Subcutaneous abdominal adipose tissue (tissue), 5 donors: ENCODE data around the gene AQP6.

Source experiments
- H3K27ac ChIP-seq: one replicate; pipeline ENCODE4 v1.7.0; 2013; ENCODE audit warnings: low read depth, mild to moderate bottlenecking, inconsistent platforms, low read length, moderate library complexity
- H3K27me3 ChIP-seq, 5 donors: one replicate each; pipeline ENCODE4 v1.7.0; 2013; ENCODE audit warnings: low read length in 5 of 5, inconsistent platforms in 1 of 5; ENCODE audit not compliant: control insufficient read depth in 5 of 5, insufficient read depth in 4 of 5
- H3K36me3 ChIP-seq, 5 donors: one replicate each; pipeline ENCODE4 v1.7.0; 2013; ENCODE audit warnings: low read length in 5 of 5; ENCODE audit not compliant: control insufficient read depth in 5 of 5, insufficient read depth in 5 of 5
- H3K4me1 ChIP-seq, 5 donors: one replicate each; pipeline ENCODE4 v1.7.0; 2013; ENCODE audit warnings: low read length in 5 of 5, mild to moderate bottlenecking in 3 of 5, moderate library complexity in 1 of 5; ENCODE audit not compliant: control insufficient read depth in 5 of 5, insufficient read depth in 5 of 5
- H3K4me3 ChIP-seq, 5 donors: one replicate each; pipeline ENCODE4 v1.7.0; 2013; ENCODE audit warnings: low read length in 5 of 5, low read depth in 1 of 5
- H3K9ac ChIP-seq, 5 donors: one replicate each; pipeline ENCODE4 v1.7.0; 2013; ENCODE audit warnings: low read length in 5 of 5, mild to moderate bottlenecking in 4 of 5, moderate library complexity in 3 of 5
- H3K9me3 ChIP-seq, 5 donors: one replicate each; pipeline ENCODE4 v1.7.0; 2013; ENCODE audit warnings: low read length in 5 of 5; ENCODE audit not compliant: control insufficient read depth in 5 of 5
- donor health status: healthy.
- donor health status: healthy.
- donor health status: healthy.
- donor health status: healthy.
- donor health status: healthy.

AQP6 gene

GRCh38 chr12:50025187-50026059 is 52.7 kb downstream of the AQP6 start, which contains the start of gene RACGAP1:
RACGAP1 (minus strand) TSS chr12:50025494; CDS start chr12:50016715, 8,779 bp downstream.
- Histone ChIP-seq H3K27ac (no peak within 1 kb of the TSS), H3K4me3 (peak within 1 kb of the TSS; percentile 80 to 90 (median 85)), H3K27me3 (no peaks in the 10 kb centered on the region), H3K9me3 (no peaks in the 10 kb centered on the region), H3K36me3 (no peaks in the 10 kb centered on the region), H3K9ac (peak within 1 kb of the TSS in 4 of 5 donors; percentile 75 to 87 (median 82)), H3K4me1 (peaks cover 0 to 17% (median 14%) of the 10 kb centered on the region in 5 donors)

GRCh38 chr12:50026691-50027090 is 53.9 kb downstream of the AQP6 start:
- Histone ChIP-seq H3K27me3 (no peaks in the 10 kb centered on the region), H3K27ac (no peak overlapping the region), H3K36me3 (no peaks in the 10 kb centered on the region), H3K4me3 (no peak overlapping the region), H3K4me1 (peaks cover 0 to 17% (median 14%) of the 10 kb centered on the region in 5 donors), H3K9me3 (no peaks in the 10 kb centered on the region), H3K9ac (no peak overlapping the region)
